Body of pancreas (tissue), 4 donors: Measurements from ENCODE around the gene CD34.

Source experiments
- POLR2A ChIP-seq, 3 donors: fragments of 450-650 bp; IDR thresholded peaks; one replicate each; pipeline ENCODE4 v1.6.1; 2016; ENCODE audit warnings: antibody characterized with exemption in 3 of 3, mild to moderate bottlenecking in 2 of 3
- TF ChIP-seq, protein P1 (sequence below), 7 experiments: fragments of 450-650 bp in 4 of 7; fragments of 200-600 bp in 3 of 7; sonication (generic) in 3 of 7; IDR thresholded peaks; one replicate each; pipeline ENCODE4 v1.5.1; 2016 to 2019; ENCODE audit warnings: antibody characterized with exemption in 7 of 7

GRCh38 chr1:207832796-207833195 lies 78.1 kb downstream of the CD34 start:
- TF ChIP-seq, protein P1, sequence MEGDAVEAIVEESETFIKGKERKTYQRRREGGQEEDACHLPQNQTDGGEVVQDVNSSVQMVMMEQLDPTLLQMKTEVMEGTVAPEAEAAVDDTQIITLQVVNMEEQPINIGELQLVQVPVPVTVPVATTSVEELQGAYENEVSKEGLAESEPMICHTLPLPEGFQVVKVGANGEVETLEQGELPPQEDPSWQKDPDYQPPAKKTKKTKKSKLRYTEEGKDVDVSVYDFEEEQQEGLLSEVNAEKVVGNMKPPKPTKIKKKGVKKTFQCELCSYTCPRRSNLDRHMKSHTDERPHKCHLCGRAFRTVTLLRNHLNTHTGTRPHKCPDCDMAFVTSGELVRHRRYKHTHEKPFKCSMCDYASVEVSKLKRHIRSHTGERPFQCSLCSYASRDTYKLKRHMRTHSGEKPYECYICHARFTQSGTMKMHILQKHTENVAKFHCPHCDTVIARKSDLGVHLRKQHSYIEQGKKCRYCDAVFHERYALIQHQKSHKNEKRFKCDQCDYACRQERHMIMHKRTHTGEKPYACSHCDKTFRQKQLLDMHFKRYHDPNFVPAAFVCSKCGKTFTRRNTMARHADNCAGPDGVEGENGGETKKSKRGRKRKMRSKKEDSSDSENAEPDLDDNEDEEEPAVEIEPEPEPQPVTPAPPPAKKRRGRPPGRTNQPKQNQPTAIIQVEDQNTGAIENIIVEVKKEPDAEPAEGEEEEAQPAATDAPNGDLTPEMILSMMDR (IDR thresholded peaks at IDR 0.05), result no peak
- no peak for TF ChIP-seq POLR2A (IDR thresholded peaks at IDR 0.05)
